IMR-90 (cell line): Measurements from ENCODE around the gene ABAT.

Experiments
- RCOR1 ChIP-seq: IDR thresholded peaks from 2 replicates; pipeline ENCODE4 v1.6.1; 2012; ENCODE audit warnings: mild to moderate bottlenecking, low read length, improper control_type of control experiment; ENCODE audit not compliant: insufficient replicate concordance
- TF ChIP-seq, protein P1 (sequence below): conservative IDR thresholded peaks from 2 replicates; pipeline ENCODE4 v1.5.1; 2012; ENCODE audit warnings: mild to moderate bottlenecking, low read depth, low read length, improper control_type of control experiment
- TF ChIP-seq, protein P2 (sequence below): fragments of 150-350 bp; IDR thresholded peaks from 2 replicates; pipeline ENCODE4 v1.6.1; 2017; ENCODE audit warnings: mild to moderate bottlenecking, antibody characterized with exemption, low read length, low read depth

DNA sequence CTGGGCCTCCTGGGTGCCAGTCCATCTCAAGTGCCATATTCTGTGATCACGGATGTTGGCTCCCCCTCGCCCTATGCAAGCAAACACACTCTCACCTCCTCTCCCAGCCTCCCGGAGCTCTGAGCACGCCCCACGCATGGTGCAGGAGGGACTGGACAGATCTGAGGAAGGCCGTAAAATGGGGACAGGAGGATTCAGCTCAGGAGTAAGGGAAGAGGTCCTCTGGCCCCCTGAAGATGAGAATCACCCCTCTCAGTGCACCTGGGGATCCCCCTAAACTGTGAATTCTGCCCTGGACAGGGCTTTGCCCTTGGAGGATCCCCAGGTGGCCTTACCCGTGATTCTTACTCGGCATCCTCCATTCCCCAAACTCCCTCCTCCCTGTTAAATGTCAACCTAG lies 107.4 kb downstream of the ABAT start:
- no peak for TF ChIP-seq RCOR1
- TF ChIP-seq, protein P1, sequence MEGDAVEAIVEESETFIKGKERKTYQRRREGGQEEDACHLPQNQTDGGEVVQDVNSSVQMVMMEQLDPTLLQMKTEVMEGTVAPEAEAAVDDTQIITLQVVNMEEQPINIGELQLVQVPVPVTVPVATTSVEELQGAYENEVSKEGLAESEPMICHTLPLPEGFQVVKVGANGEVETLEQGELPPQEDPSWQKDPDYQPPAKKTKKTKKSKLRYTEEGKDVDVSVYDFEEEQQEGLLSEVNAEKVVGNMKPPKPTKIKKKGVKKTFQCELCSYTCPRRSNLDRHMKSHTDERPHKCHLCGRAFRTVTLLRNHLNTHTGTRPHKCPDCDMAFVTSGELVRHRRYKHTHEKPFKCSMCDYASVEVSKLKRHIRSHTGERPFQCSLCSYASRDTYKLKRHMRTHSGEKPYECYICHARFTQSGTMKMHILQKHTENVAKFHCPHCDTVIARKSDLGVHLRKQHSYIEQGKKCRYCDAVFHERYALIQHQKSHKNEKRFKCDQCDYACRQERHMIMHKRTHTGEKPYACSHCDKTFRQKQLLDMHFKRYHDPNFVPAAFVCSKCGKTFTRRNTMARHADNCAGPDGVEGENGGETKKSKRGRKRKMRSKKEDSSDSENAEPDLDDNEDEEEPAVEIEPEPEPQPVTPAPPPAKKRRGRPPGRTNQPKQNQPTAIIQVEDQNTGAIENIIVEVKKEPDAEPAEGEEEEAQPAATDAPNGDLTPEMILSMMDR: no peak
- TF ChIP-seq, protein P2, sequence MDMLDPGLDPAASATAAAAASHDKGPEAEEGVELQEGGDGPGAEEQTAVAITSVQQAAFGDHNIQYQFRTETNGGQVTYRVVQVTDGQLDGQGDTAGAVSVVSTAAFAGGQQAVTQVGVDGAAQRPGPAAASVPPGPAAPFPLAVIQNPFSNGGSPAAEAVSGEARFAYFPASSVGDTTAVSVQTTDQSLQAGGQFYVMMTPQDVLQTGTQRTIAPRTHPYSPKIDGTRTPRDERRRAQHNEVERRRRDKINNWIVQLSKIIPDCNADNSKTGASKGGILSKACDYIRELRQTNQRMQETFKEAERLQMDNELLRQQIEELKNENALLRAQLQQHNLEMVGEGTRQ: no peak
